ENCODE results near the gene LILRB5. TPM values are rescaled to one million over a fixed set of nuclear protein-coding genes. Genes with fewer than 3 reads are reported as not detected.
"Not testable (repeated sequence)": the region's sequence is repeated elsewhere in the genome, so short reads cannot be mapped to it uniquely, and the experiment has no call there.

LILRB5 gene
- total RNA-seq, 1 experiment from 2014 or later, result not detected

DNA sequence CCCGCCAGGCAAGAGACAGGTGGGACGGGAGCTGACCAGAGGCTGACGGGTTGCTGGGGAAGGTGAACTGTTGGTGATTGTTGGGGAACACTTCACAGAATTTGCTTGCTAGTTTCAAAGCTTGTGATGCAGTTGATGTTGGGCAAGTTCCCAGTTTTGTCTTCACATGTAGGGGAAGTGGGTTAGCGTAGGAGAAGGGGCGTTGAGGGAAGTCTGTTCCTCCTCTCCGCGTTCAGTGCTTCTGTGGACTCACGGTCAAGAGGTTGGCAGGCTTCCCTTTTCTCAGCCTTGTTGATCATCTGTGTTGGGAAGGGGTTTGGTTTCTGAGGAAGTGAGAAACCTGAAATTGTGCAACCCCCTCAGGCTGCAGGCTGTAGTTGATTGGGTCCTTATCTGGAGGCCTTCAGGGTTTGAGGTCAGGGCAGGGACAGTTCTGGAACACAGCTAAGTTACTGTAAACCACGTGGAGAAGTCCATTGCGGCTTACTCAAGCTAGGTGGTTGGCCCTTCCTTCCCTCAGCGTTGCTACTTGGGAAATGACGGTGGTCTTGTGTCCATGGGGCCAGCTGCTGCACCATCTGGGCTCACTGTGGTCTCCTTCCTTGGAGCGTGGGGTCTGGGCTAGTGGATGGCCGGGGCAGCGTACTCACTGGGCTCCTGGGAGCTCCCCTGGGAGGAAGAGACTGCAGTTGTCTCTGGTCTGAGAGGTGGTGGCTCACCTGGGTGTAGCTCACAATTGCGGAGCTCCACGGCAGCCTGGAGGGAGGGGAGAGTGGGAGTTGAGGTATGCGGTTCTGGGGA, 48.9 kb downstream of the LILRB5 start:
- intact Hi-C loops (cut with micrococcal nuclease; ENCODE audit: unreplicated experiment), result no loop called here
- peaks cover 52% of the 10 kb centered on the region for H3K4me1 ChIP-seq (replicated peaks; ENCODE audit: insufficient read depth)
- POLR2A ChIA-PET (ENCODE audit: unreplicated experiment), result interaction anchor here (0.6 kb wide), 1 partner anchor 222 kb away, joined by 3 read pairs; no protein-coding TSS in a partner anchor
- no peaks in the 10 kb centered on the region for H3K9me3 ChIP-seq (ENCODE audit: insufficient read depth, low read depth)
- H3K4me3 ChIP-seq, result no peak overlapping the region
- H3K79me2 ChIP-seq (ENCODE audit: low read depth), result peaks cover 38% of the 10 kb centered on the region
- H3F3A ChIP-seq (ENCODE audit: insufficient read depth, low read depth), result peaks cover 74% of the 10 kb centered on the region
- TF ChIP-seq, protein P1, sequence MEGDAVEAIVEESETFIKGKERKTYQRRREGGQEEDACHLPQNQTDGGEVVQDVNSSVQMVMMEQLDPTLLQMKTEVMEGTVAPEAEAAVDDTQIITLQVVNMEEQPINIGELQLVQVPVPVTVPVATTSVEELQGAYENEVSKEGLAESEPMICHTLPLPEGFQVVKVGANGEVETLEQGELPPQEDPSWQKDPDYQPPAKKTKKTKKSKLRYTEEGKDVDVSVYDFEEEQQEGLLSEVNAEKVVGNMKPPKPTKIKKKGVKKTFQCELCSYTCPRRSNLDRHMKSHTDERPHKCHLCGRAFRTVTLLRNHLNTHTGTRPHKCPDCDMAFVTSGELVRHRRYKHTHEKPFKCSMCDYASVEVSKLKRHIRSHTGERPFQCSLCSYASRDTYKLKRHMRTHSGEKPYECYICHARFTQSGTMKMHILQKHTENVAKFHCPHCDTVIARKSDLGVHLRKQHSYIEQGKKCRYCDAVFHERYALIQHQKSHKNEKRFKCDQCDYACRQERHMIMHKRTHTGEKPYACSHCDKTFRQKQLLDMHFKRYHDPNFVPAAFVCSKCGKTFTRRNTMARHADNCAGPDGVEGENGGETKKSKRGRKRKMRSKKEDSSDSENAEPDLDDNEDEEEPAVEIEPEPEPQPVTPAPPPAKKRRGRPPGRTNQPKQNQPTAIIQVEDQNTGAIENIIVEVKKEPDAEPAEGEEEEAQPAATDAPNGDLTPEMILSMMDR (conservative IDR thresholded peaks at IDR 0.05), result no peak
- no peak for TF ChIP-seq EZH2 (IDR thresholded peaks at IDR 0.05; ENCODE audit: low read depth)
- peak overlapping the region; percentile 60; the same call in 1 of the 2 replicates for H3K27ac ChIP-seq
- BruUV-seq (replicated peaks), result no TSS peak
- CTCF ChIA-PET, result no interaction called here
- H3K27me3 ChIP-seq (ENCODE audit: insufficient read depth, low read depth), result no peaks in the 10 kb centered on the region
- H2AFZ ChIP-seq, result no peak overlapping the region
- no peaks in the 10 kb centered on the region for H3K9me2 ChIP-seq (ENCODE audit: insufficient read depth)
- H3K4me2 ChIP-seq, result no peak overlapping the region
- peaks cover 66% of the 10 kb centered on the region for H4K20me1 ChIP-seq (ENCODE audit: insufficient read depth)
- H3K36me3 ChIP-seq (ENCODE audit: low read depth), result peaks cover 40% of the 10 kb centered on the region
- peak; percentile 29 to 68 for DNase-seq

DNA sequence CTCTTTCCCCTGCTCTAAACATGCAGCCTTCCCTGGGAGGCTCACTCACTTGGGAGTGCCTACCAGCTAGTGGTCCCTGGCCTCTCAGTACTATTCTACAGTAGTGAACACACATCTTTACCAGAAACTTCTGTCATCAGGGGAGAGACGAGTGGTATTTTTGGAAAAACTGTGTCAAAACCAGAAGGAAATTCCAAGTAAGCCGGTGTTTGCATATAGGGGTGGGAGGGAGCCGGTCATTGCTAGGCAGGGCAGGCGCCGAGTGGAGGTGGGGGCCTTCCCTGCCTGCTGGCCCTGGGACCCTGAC, 49.4 kb downstream of the LILRB5 start:
- no peak for TF ChIP-seq EZH2 (IDR thresholded peaks at IDR 0.05; ENCODE audit: low read depth)
- TF ChIP-seq, protein P1 (conservative IDR thresholded peaks at IDR 0.05), result no peak
- ChIA-PET CTCF (no interaction called here), POLR2A (ENCODE audit: unreplicated experiment) (interaction anchor here (0.6 kb wide), 1 partner anchor 223 kb away, joined by 3 read pairs; no protein-coding TSS in a partner anchor)
- H3K79me2 ChIP-seq (ENCODE audit: low read depth), result peaks cover 43% of the 10 kb centered on the region
- H3K4me3 ChIP-seq, result no peak overlapping the region
- no peaks in the 10 kb centered on the region for H3K9me3 ChIP-seq (ENCODE audit: insufficient read depth, low read depth)
- no TSS peak for BruUV-seq (replicated peaks)
- intact Hi-C loops (cut with micrococcal nuclease; ENCODE audit: unreplicated experiment), result no loop called here
- peaks cover 57% of the 10 kb centered on the region for H3K4me1 ChIP-seq (replicated peaks; ENCODE audit: insufficient read depth)
- H3F3A ChIP-seq (ENCODE audit: insufficient read depth, low read depth), result peaks cover 80% of the 10 kb centered on the region
- H3K27ac ChIP-seq, result 0 out of 2 replicates have a peak overlapping the region, but pooled peaks have one; percentile 10
- peaks cover 45% of the 10 kb centered on the region for H3K36me3 ChIP-seq (ENCODE audit: low read depth)
- H3K4me2 ChIP-seq, result no peak overlapping the region
- H2AFZ ChIP-seq, result no peak overlapping the region
- H4K20me1 ChIP-seq (ENCODE audit: insufficient read depth), result peaks cover 72% of the 10 kb centered on the region
- DNase-seq, result no peak
- H3K27me3 ChIP-seq (ENCODE audit: insufficient read depth, low read depth), result no peaks in the 10 kb centered on the region
- no peaks in the 10 kb centered on the region for H3K9me2 ChIP-seq (ENCODE audit: insufficient read depth)

DNA sequence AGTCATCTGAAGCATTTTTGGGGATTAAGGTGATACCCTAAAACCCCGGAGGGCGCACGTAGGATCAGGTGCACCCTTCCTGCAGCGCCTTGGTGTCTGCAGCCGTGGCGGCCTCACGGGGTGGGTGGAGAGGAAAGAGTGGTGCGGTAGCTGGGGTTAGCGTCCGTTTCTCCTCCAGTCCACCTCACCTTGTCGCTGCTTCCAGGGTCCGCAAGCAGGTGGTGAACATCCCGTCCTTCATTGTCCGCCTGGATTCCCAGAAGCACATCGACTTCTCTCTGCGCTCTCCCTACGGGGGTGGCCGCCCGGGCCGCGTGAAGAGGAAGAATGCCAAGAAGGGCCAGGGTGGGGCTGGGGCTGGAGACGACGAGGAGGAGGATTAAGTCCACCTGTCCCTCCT, 49.9 kb downstream of the LILRB5 start:
- BruUV-seq (replicated peaks); H2AFZ ChIP-seq; H3K9me3 ChIP-seq (ENCODE audit: insufficient read depth, low read depth); H3K27me3 ChIP-seq (ENCODE audit: insufficient read depth, low read depth); H3K4me2 ChIP-seq; DNase-seq; intact Hi-C loops (cut with micrococcal nuclease; ENCODE audit: unreplicated experiment); H3K9me2 ChIP-seq (ENCODE audit: insufficient read depth); CTCF ChIA-PET; H3K27ac ChIP-seq; H3K4me3 ChIP-seq: not testable (repeated sequence)
- H3K36me3 ChIP-seq (ENCODE audit: low read depth), result peaks cover 49% of the 10 kb centered on the region
- peaks cover 84% of the 10 kb centered on the region for H3F3A ChIP-seq (ENCODE audit: insufficient read depth, low read depth)
- H3K4me1 ChIP-seq (replicated peaks; ENCODE audit: insufficient read depth), result peaks cover 62% of the 10 kb centered on the region
- POLR2A ChIA-PET (ENCODE audit: unreplicated experiment), result interaction anchor here (0.6 kb wide), 1 partner anchor 37 kb away, joined by 7 read pairs; no protein-coding TSS in a partner anchor
- peaks cover 48% of the 10 kb centered on the region for H3K79me2 ChIP-seq (ENCODE audit: low read depth)
- H4K20me1 ChIP-seq (ENCODE audit: insufficient read depth), result peaks cover 76% of the 10 kb centered on the region

Measured in PC-9 (cell line).